ENCODE measurements around the gene ZC3H7B. TPM values are rescaled to one million over a fixed set of nuclear protein-coding genes. Genes with fewer than 3 reads are reported as not detected.

Gene ZC3H7B
- total RNA-seq, 1 experiment from 2014 or later, result 53.4 TPM

DNA sequence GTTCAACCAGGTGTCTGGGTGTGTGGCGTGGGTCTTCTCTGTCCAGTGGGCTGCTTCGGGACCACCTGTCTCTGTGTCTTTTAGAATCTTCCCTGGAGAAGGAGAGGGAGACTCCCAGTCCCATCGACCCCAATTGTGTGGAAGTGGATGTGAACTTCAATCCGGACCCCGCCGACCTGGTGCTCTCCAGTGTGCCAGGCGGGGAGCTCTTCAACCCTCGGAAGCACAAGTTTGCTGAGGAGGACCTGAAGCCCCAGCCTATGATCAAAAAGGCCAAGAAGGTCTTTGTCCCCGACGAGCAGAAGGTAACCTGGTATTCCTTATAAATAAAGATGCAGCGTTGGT, 92.7 kb downstream of the ZC3H7B start:
- H3K36me3 Mint-ChIP-seq (ENCODE audit: insufficient read depth, unreplicated experiment), result peaks cover 10% of the 10 kb centered on the region
- ChIA-PET CTCF (interaction anchor here (2.4 kb wide), 1 partner anchor 10 kb away, joined by 7 read pairs; no protein-coding TSS in a partner anchor), POLR2A (interaction anchor here (1.0 kb wide), 1 partner anchor 13 kb away, joined by 3 read pairs; the partner anchor contains the start of gene TEF)
- H3K4me1 Mint-ChIP-seq (ENCODE audit: insufficient read depth, unreplicated experiment), result no peaks in the 10 kb centered on the region
- no peaks in the 10 kb centered on the region for H3K27me3 Mint-ChIP-seq (ENCODE audit: insufficient read depth, unreplicated experiment)
- BruUV-seq (replicated peaks), result no TSS peak
- TF ChIP-seq, protein P1, sequence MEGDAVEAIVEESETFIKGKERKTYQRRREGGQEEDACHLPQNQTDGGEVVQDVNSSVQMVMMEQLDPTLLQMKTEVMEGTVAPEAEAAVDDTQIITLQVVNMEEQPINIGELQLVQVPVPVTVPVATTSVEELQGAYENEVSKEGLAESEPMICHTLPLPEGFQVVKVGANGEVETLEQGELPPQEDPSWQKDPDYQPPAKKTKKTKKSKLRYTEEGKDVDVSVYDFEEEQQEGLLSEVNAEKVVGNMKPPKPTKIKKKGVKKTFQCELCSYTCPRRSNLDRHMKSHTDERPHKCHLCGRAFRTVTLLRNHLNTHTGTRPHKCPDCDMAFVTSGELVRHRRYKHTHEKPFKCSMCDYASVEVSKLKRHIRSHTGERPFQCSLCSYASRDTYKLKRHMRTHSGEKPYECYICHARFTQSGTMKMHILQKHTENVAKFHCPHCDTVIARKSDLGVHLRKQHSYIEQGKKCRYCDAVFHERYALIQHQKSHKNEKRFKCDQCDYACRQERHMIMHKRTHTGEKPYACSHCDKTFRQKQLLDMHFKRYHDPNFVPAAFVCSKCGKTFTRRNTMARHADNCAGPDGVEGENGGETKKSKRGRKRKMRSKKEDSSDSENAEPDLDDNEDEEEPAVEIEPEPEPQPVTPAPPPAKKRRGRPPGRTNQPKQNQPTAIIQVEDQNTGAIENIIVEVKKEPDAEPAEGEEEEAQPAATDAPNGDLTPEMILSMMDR (IDR thresholded peaks at IDR 0.05; ENCODE audit: unreplicated experiment), result no peak
- no peak overlapping the region for H3K4me3 Mint-ChIP-seq (ENCODE audit: unreplicated experiment)
- no peak overlapping the region for H3K27ac Mint-ChIP-seq (ENCODE audit: low read depth, unreplicated experiment)
- no peaks in the 10 kb centered on the region for H3K9me3 Mint-ChIP-seq (ENCODE audit: unreplicated experiment)
- DNase-seq (ENCODE audit: unreplicated experiment), result no peak
- intact Hi-C loops (cut with micrococcal nuclease), result no loop called here

DNA sequence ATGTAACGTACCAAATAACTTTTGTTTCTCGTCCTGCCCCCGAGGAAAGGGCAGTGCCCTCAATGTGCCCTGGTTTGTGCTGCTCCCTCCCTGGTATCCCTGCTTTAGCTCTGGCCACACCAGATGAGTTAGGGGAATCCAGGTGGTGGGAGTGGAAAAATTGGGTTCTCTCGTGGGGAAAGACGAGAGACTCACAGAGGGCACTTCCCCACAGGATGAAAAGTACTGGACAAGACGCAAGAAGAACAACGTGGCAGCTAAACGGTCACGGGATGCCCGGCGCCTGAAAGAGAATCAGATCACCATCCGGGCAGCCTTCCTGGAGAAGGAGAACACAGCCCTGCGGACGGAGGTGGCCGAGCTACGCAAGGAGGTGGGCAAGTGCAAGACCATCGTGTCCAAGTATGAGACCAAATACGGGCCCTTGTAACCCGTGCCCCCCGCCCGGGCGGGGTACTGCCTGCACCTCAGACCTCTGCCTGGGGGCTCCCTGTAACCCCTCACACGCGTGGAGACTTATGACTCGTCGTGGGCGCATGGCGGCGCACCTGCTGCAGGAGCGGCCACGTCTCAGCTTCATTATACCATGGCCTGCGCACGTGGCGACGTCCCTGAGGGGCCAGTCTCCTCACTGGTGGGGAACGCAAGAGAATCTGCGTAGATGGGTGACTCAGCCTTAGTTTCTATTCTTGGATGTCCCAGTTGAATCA, 94.4 kb downstream of the ZC3H7B start:
- Mint-ChIP-seq H3K4me3 (ENCODE audit: unreplicated experiment) (no peak overlapping the region), H3K9me3 (ENCODE audit: unreplicated experiment) (no peaks in the 10 kb centered on the region), H3K4me1 (ENCODE audit: insufficient read depth, unreplicated experiment) (no peaks in the 10 kb centered on the region), H3K27me3 (ENCODE audit: insufficient read depth, unreplicated experiment) (no peaks in the 10 kb centered on the region), H3K36me3 (ENCODE audit: insufficient read depth, unreplicated experiment) (peaks cover 6% of the 10 kb centered on the region), H3K27ac (ENCODE audit: low read depth, unreplicated experiment) (no peak overlapping the region)
- TF ChIP-seq, protein P1 (IDR thresholded peaks at IDR 0.05; ENCODE audit: unreplicated experiment), result no peak
- no TSS peak for BruUV-seq (replicated peaks)
- intact Hi-C loops (cut with micrococcal nuclease), result no loop called here
- DNase-seq (ENCODE audit: unreplicated experiment), result no peak
- ChIA-PET POLR2A (interaction anchor here (1.5 kb wide), 1 partner anchor 14 kb away, joined by 8 read pairs; the partner anchor contains the start of gene TEF), CTCF (interaction anchor here (0.6 to 2.4 kb wide), 2 partner anchors 8 to 9 kb away, joined by 3 to 7 read pairs; no protein-coding TSS in a partner anchor)

DNA sequence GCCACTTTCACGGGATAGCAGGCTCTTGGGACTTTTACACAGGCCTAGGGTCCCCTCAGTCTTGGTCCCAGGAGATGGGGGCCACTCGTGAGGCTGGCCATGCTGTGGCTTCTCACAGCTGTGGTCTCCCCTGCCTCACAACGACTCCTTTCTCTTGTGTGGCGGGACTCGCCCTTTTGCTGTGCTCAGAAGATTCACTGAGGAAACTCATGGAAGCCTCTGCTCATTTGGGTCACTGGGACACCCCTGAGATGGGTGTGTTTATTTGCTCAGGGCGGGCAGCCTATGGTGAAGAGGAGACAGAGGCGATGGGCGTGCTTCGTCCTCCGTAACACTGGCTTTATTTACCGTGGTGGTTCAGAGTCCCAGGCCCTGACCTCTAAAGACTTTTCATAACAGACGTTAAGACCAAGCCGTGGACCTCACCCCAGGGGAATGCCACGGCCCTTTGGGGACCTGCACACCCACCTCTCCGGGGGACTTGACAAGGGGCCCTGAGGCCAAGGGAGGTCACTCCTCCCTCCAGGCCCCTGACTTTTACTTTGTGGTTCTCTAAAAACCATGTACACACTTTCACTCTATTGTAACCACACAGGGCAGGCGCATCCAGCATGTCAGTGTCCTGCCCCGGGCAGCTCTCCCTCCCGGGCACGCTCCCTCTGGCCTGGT, 96.0 kb downstream of the ZC3H7B start:
- ChIA-PET CTCF (no interaction called here), POLR2A (interaction anchor here (1.5 kb wide), 1 partner anchor 16 kb away, joined by 8 read pairs; the partner anchor contains the start of gene TEF)
- peaks cover 6% of the 10 kb centered on the region for H3K36me3 Mint-ChIP-seq (ENCODE audit: insufficient read depth, unreplicated experiment)
- H3K4me3 Mint-ChIP-seq (ENCODE audit: unreplicated experiment), result no peak overlapping the region
- intact Hi-C loops (cut with micrococcal nuclease), result no loop called here
- TF ChIP-seq, protein P1 (IDR thresholded peaks at IDR 0.05; ENCODE audit: unreplicated experiment), result no peak
- H3K27me3 Mint-ChIP-seq (ENCODE audit: insufficient read depth, unreplicated experiment), result no peaks in the 10 kb centered on the region
- H3K9me3 Mint-ChIP-seq (ENCODE audit: unreplicated experiment), result no peaks in the 10 kb centered on the region
- BruUV-seq (replicated peaks), result no TSS peak
- H3K4me1 Mint-ChIP-seq (ENCODE audit: insufficient read depth, unreplicated experiment), result peaks cover 7% of the 10 kb centered on the region
- H3K27ac Mint-ChIP-seq (ENCODE audit: low read depth, unreplicated experiment), result no peak overlapping the region
- DNase-seq (ENCODE audit: unreplicated experiment), result no peak

DNA sequence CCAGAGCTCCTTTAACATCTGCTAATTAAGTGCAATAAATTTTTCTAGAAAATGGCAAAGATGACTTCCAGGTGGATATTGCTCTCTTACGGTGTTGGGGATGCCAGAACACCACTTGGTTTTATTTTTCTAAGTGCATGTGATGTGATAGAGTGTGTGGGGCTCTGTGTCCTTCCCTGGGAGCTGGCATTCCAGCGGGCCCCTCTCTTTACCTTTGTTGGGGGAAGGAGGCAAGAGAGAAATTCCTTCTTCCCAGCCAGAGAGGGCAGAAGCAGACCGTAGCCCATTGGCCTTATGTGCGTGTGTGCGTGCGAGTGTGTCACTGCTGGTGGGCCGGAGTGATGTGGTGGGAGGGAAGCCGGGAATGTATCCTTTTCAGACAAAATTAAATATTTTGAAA, 97.6 kb downstream of the ZC3H7B start:
- TF ChIP-seq, protein P1 (IDR thresholded peaks at IDR 0.05; ENCODE audit: unreplicated experiment), result no peak
- intact Hi-C loops (cut with micrococcal nuclease), result no loop called here
- BruUV-seq (replicated peaks), result no TSS peak
- H3K4me1 Mint-ChIP-seq (ENCODE audit: insufficient read depth, unreplicated experiment), result peaks cover 12% of the 10 kb centered on the region
- no peak for DNase-seq (ENCODE audit: unreplicated experiment)
- no peaks in the 10 kb centered on the region for H3K9me3 Mint-ChIP-seq (ENCODE audit: unreplicated experiment)
- ChIA-PET CTCF (interaction anchor here (1.0 kb wide), 1 partner anchor 119 kb away, joined by 3 read pairs; no protein-coding TSS in a partner anchor), POLR2A (interaction anchor here (0.6 kb wide), 1 partner anchor 237 kb away, joined by 3 read pairs; no protein-coding TSS in a partner anchor)
- H3K4me3 Mint-ChIP-seq (ENCODE audit: unreplicated experiment), result no peak overlapping the region
- peaks cover 6% of the 10 kb centered on the region for H3K36me3 Mint-ChIP-seq (ENCODE audit: insufficient read depth, unreplicated experiment)
- no peaks in the 10 kb centered on the region for H3K27me3 Mint-ChIP-seq (ENCODE audit: insufficient read depth, unreplicated experiment)
- H3K27ac Mint-ChIP-seq (ENCODE audit: low read depth, unreplicated experiment), result no peak overlapping the region

All from MCF 10A (cell line).